ENCODE data around the gene LCN1. TPM values are rescaled to one million over a fixed set of nuclear protein-coding genes. Genes with fewer than 3 reads are reported as not detected.

The LCN1 gene
- total and polyA plus RNA-seq, 2 of the 4 experiments (the other 2 are of a cell fraction), result not detected

- ATAC-seq (ENCODE audit: low read depth) (no peak), DNase-seq (no peak)
- no peak overlapping the region for H2BK120ac ChIP-seq (ENCODE audit: low read depth, low read length)
- H3K4me2 ChIP-seq (ENCODE audit: low read depth, low read length), result no peak overlapping the region
- no peaks in the 10 kb centered on the region for H3K4me1 ChIP-seq (ENCODE audit: control insufficient read depth, insufficient read depth, low read length)
- no peak overlapping the region for H3K9ac ChIP-seq (ENCODE audit: low read depth, low read length)
- no peak overlapping the region for H2BK15ac ChIP-seq (ENCODE audit: low read depth, low read length)
- no peak overlapping the region for H3K56ac ChIP-seq (ENCODE audit: extremely low read depth, insufficient read depth, low read length)
- H3K36me3 ChIP-seq (ENCODE audit: control insufficient read depth, insufficient read depth, low read length), result no peaks in the 10 kb centered on the region
- no peak overlapping the region for H4K5ac ChIP-seq (ENCODE audit: low read depth, low read length)
- no peak overlapping the region for H3K4ac ChIP-seq (ENCODE audit: low read depth, low read length)
- dilution Hi-C loops (cut with HindIII; ENCODE audit: low sequenced_read_pairs, unreplicated experiment) (no loop called here), intact Hi-C loops (cut with micrococcal nuclease) (no loop called here), in situ Hi-C loops (cut with MboI; ENCODE audit: low sequenced_read_pairs) (no loop called here)
- H2AK5ac ChIP-seq (ENCODE audit: low read depth, low read length), result no peak overlapping the region
- H2BK20ac ChIP-seq (ENCODE audit: low read depth, low read length), result no peak overlapping the region
- ChIA-PET CTCF (no interaction called here), POLR2A (ENCODE audit: unreplicated experiment) (no interaction called here)
- WGBS, 2 experiments (ENCODE audit: extremely low coverage in 2 of 2, insufficient read length in 1 of 2), result 86% methylated on average over 4 of the region's 19 CpGs; no CpG with 5 or more reads in 1 of the 2 experiments
- H3K9me1 ChIP-seq (ENCODE audit: insufficient read depth, low read length), result no peaks in the 10 kb centered on the region
- no peak overlapping the region for H3K27ac ChIP-seq (ENCODE audit: insufficient read depth, low read length)
- no peak overlapping the region for H3K18ac ChIP-seq (ENCODE audit: low read depth, low read length)
- H4K20me1 ChIP-seq (ENCODE audit: insufficient read depth, low read length), result no peaks in the 10 kb centered on the region
- H3K27me3 ChIP-seq (ENCODE audit: control insufficient read depth, insufficient read depth, low read length), result no peaks in the 10 kb centered on the region; the same call in 1 of the 2 replicates
- no peak overlapping the region for H3K23ac ChIP-seq (ENCODE audit: low read depth, low read length)
- no TSS peak for BruUV-seq (replicated peaks)
- H4K91ac ChIP-seq (ENCODE audit: insufficient read depth, low read depth, low read length), result no peak overlapping the region
- H3K79me1 ChIP-seq (ENCODE audit: low read depth in 1 of 2, low read length in 2 of 2), result no peaks in the 10 kb centered on the region
- H3K4me3 ChIP-seq (ENCODE audit: insufficient read depth, low read depth, low read length), result no peak overlapping the region
- no peak overlapping the region for H2BK5ac ChIP-seq (ENCODE audit: low read depth, low read length, poor library complexity, severe bottlenecking)
- H4K8ac ChIP-seq (ENCODE audit: low read depth in 2 of 2, low read length in 2 of 2), result no peak overlapping the region
- no peak for TF ChIP-seq CHD1 (IDR thresholded peaks at IDR 0.05; ENCODE audit: low read depth, low read length)
- TF ChIP-seq ELK1 (IDR thresholded peaks at IDR 0.05; ENCODE audit: borderline replicate concordance, low read depth, low read length), result no peak
- no peak for TF ChIP-seq MXI1 (IDR thresholded peaks at IDR 0.05; ENCODE audit: borderline replicate concordance, low read depth, low read length)
- no peak for TF ChIP-seq USF2 (IDR thresholded peaks at IDR 0.05; ENCODE audit: low read depth, low read length)
- TF ChIP-seq CTCF (conservative IDR thresholded peaks at IDR 0.05; ENCODE audit: low read depth, low read length), result no peak
- no peak for TF ChIP-seq CEBPB (IDR thresholded peaks at IDR 0.05; ENCODE audit: low read depth, low read length)
- TF ChIP-seq SMC3 (IDR thresholded peaks at IDR 0.05; ENCODE audit: low read depth, low read length), result no peak
- TF ChIP-seq BHLHE40 (IDR thresholded peaks at IDR 0.05; ENCODE audit: low read depth, low read length), result no peak
- H2AK9ac ChIP-seq (replicated peaks; ENCODE audit: low read depth, low read length, poor library complexity), result no peak overlapping the region
- no peak overlapping the region for H2AFZ ChIP-seq (replicated peaks; ENCODE audit: low read length, poor library complexity)
- H3K9me3 ChIP-seq (ENCODE audit: control insufficient read depth, insufficient read depth, low read length), result no peaks in the 10 kb centered on the region
- no peak overlapping the region for H3K14ac ChIP-seq (replicated peaks; ENCODE audit: low read depth, low read length)
These were observed 31.5 kb downstream of the LCN1 start for GRCh38 chr9:135552698-135553171.

Measured in IMR-90 (cell line).